Upper lobe of right lung (tissue), 1 donor: Measurements from ENCODE around the gene SDR42E1. TPM values are rescaled to one million over a fixed set of nuclear protein-coding genes. Genes with fewer than 3 reads are reported as not detected.
A peak's percentile ranks its signal among the peaks of the same experiment; 100 is the strongest.

ENCODE experiments used
- ATAC-seq: fragments of 200-7000 bp; cut with Tn5 transposase; one replicate; pipeline ENCODE4 v1.9.1; 2020; ENCODE audit warnings: mild to moderate bottlenecking, moderate library complexity
- DNase-seq: peaks from one replicate; pipeline ENCODE4 v3.0.0-alpha.2; 2020
- H3K27ac ChIP-seq: fragments of 200-600 bp; one replicate; pipeline ENCODE4 v1.8.0; 2022
- H3K27me3 ChIP-seq: fragments of 200-600 bp; one replicate; pipeline ENCODE4 v1.8.0; 2022; ENCODE audit warnings: mild to moderate bottlenecking
- H3K36me3 ChIP-seq: fragments of 200-600 bp; one replicate; pipeline ENCODE4 v1.8.0; 2022
- H3K4me1 ChIP-seq: fragments of 200-600 bp; one replicate; pipeline ENCODE4 v1.8.0; 2022
- H3K4me3 ChIP-seq: fragments of 200-600 bp; one replicate; pipeline ENCODE4 v1.8.0; 2022; ENCODE audit warnings: mild to moderate bottlenecking
- H3K9me3 ChIP-seq: fragments of 200-600 bp; one replicate; pipeline ENCODE4 v1.8.0; 2022
- CTCF ChIP-seq: fragments of 200-600 bp; IDR thresholded peaks from one replicate; pipeline ENCODE4 v1.8.0; 2022; ENCODE audit warnings: antibody characterized with exemption
- intact Hi-C: fragments of 100-400 bp; cut with DNase I; formaldehyde crosslinking; loops from one replicate; pipeline ENCODE4 v1.11.0; 2022
- total RNA-seq: library from RNA; stranded (reverse); fragmentation: NEBNext Ultra II Directional; extraction: Animal tissue kit (Norgen Biotek cat#: 25700); gene quantifications from one replicate; pipeline ENCODE4 v1.2.1, GENCODE V29; 2021
- donor health status: DM: no; HTN: yes; CAD: no; lungs with severe emphysema.

SDR42E1 gene
- total RNA-seq, 1 donor from 2014 or later = 6.5 TPM

GRCh38 chr16:82004601-82005000 is 6.7 kb downstream of the SDR42E1 start:
- Histone ChIP-seq H3K27me3 (no peaks in the 10 kb centered on the region), H3K36me3 (no peaks in the 10 kb centered on the region), H3K27ac (no peak overlapping the region), H3K9me3 (peaks cover 7% of the 10 kb centered on the region), H3K4me3 (no peak overlapping the region), H3K4me1 (no peaks in the 10 kb centered on the region)
- TF ChIP-seq CTCF = no peak
- intact Hi-C loops = no loop called here
- ATAC-seq (no peak), DNase-seq (no peak)

- H3K4me3 ChIP-seq = no peak overlapping the region
- TF ChIP-seq CTCF = no peak
- intact Hi-C loops = no loop called here
- no peak for DNase-seq
- ATAC-seq = no peak
- no peaks in the 10 kb centered on the region for H3K9me3 ChIP-seq
- peaks cover 3% of the 10 kb centered on the region for H3K4me1 ChIP-seq
- H3K27me3 ChIP-seq = no peaks in the 10 kb centered on the region
- H3K27ac ChIP-seq = no peak overlapping the region
- no peaks in the 10 kb centered on the region for H3K36me3 ChIP-seq
Observed at GRCh38 chr16:82002831-82003230, 8.4 kb downstream of the SDR42E1 start.

- TF ChIP-seq CTCF = no peak
- Histone ChIP-seq H3K27ac (no peak overlapping the region), H3K27me3 (no peaks in the 10 kb centered on the region), H3K4me1 (peaks cover 14% of the 10 kb centered on the region), H3K4me3 (no peak overlapping the region), H3K9me3 (no peaks in the 10 kb centered on the region), H3K36me3 (no peaks in the 10 kb centered on the region)
- DNase-seq (no peak), ATAC-seq (no peak)
- intact Hi-C loops = no loop called here
Observed at GRCh38 chr16:81997738-81998137, 13.5 kb downstream of the SDR42E1 start.

GRCh38 chr16:81996664-81997509 is 14.4 kb downstream of the SDR42E1 start:
- Histone ChIP-seq H3K36me3 (no peaks in the 10 kb centered on the region), H3K4me3 (no peak overlapping the region), H3K4me1 (peaks cover 14% of the 10 kb centered on the region), H3K27ac (no peak overlapping the region), H3K9me3 (no peaks in the 10 kb centered on the region), H3K27me3 (no peaks in the 10 kb centered on the region)
- no peak for ATAC-seq
- intact Hi-C loops = no loop called here
- peak; percentile 27 for TF ChIP-seq CTCF
- no peak for DNase-seq

GRCh38 chr16:81995651-81996050 is 15.6 kb downstream of the SDR42E1 start:
- Histone ChIP-seq H3K36me3 (no peaks in the 10 kb centered on the region), H3K4me3 (no peak overlapping the region), H3K4me1 (peaks cover 14% of the 10 kb centered on the region), H3K27me3 (no peaks in the 10 kb centered on the region), H3K9me3 (no peaks in the 10 kb centered on the region), H3K27ac (no peak overlapping the region)
- intact Hi-C loops = no loop called here
- ATAC-seq = no peak
- DNase-seq = no peak
- TF ChIP-seq CTCF = no peak
